ENCODE data around the gene SOX14. TPM values are rescaled to one million over a fixed set of nuclear protein-coding genes. Genes with fewer than 3 reads are reported as not detected.

SOX14 gene
- total RNA-seq = not detected

GRCh38 chr3:137764001-137764433 lies at the start of gene SOX14:
SOX14 (plus strand) TSS chr3:137764315; CDS start chr3:137764785, 470 bp downstream.
- in situ Hi-C loops (cut with MboI; ENCODE audit: low sequenced_read_pairs in 4 of 4) (no loop called here), intact Hi-C loops (cut with DNase I; ENCODE audit: low total_unique reads) (no loop called here)
- no peak for TF ChIP-seq POLR2A (IDR thresholded peaks at IDR 0.05)
- no peak for TF ChIP-seq CTCF (IDR thresholded peaks at IDR 0.05 in 4 of 5, conservative IDR thresholded peaks at IDR 0.05 in 1 of 5)
- DNase-seq (no peak), ATAC-seq (no peak)
- Histone ChIP-seq H3K27ac (no peak within 1 kb of the TSS), H3K4me1 (peaks cover 3 to 25% of the 10 kb centered on the region in 2 donors), H3K27me3 (peaks cover 85 to 91% (median 90%) of the 10 kb centered on the region in 3 donors), H3K4me3 (peak within 1 kb of the TSS in 3 of 4 donors; percentile 23 to 38 (median 26)), H3K9me3 (no peaks in the 10 kb centered on the region), H3K36me3 (no peaks in the 10 kb centered on the region)

- DNase-seq (no peak), ATAC-seq (no peak)
- Histone ChIP-seq H3K36me3 (no peaks in the 10 kb centered on the region), H3K4me1 (no peaks in the 10 kb centered on the region), H3K4me3 (no peak overlapping the region), H3K27me3 (no peaks in the 10 kb centered on the region), H3K27ac (no peak overlapping the region), H3K9me3 (no peaks in the 10 kb centered on the region)
- no peak for TF ChIP-seq CTCF (IDR thresholded peaks at IDR 0.05 in 4 of 5, conservative IDR thresholded peaks at IDR 0.05 in 1 of 5)
- no peak for TF ChIP-seq POLR2A (IDR thresholded peaks at IDR 0.05)
- in situ Hi-C loops (cut with MboI; ENCODE audit: low sequenced_read_pairs in 4 of 4) (no loop called here), intact Hi-C loops (cut with DNase I; ENCODE audit: low total_unique reads) (no loop called here)
Observed at GRCh38 chr3:137714551-137714950, 49.6 kb upstream of the SOX14 start.

GRCh38 chr3:137724240-137724639 lies 39.9 kb upstream of the SOX14 start:
- intact Hi-C loops (cut with DNase I; ENCODE audit: low total_unique reads) (no loop called here), in situ Hi-C loops (cut with MboI; ENCODE audit: low sequenced_read_pairs in 4 of 4) (no loop called here)
- no peaks in the 10 kb centered on the region for H3K36me3 ChIP-seq
- no peaks in the 10 kb centered on the region for H3K4me1 ChIP-seq
- no peak overlapping the region for H3K4me3 ChIP-seq
- H3K9me3 ChIP-seq = no peaks in the 10 kb centered on the region
- no peak for DNase-seq
- H3K27ac ChIP-seq = no peak overlapping the region
- H3K27me3 ChIP-seq = no peaks in the 10 kb centered on the region
- no peak for TF ChIP-seq CTCF (IDR thresholded peaks at IDR 0.05 in 4 of 5, conservative IDR thresholded peaks at IDR 0.05 in 1 of 5)
- no peak for TF ChIP-seq POLR2A (IDR thresholded peaks at IDR 0.05)
- ATAC-seq = no peak

- H3K4me3 ChIP-seq = no peak overlapping the region
- in situ Hi-C loops (cut with MboI; ENCODE audit: low sequenced_read_pairs in 4 of 4) = no loop called here
- no peak overlapping the region for H3K27ac ChIP-seq
Observed at GRCh38 chr3:137737208-137737607, 26.9 kb upstream of the SOX14 start.

More at GRCh38 chr3:137737208-137737607, 26.9 kb upstream of the SOX14 start:
- Histone ChIP-seq H3K4me1 (no peaks in the 10 kb centered on the region), H3K9me3 (no peaks in the 10 kb centered on the region), H3K27me3 (no peaks in the 10 kb centered on the region), H3K36me3 (no peaks in the 10 kb centered on the region)
- intact Hi-C loops (cut with DNase I; ENCODE audit: low total_unique reads) = no loop called here
- no peak for TF ChIP-seq CTCF (IDR thresholded peaks at IDR 0.05 in 4 of 5, conservative IDR thresholded peaks at IDR 0.05 in 1 of 5)
- no peak for TF ChIP-seq POLR2A (IDR thresholded peaks at IDR 0.05)
- ATAC-seq (no peak), DNase-seq (no peak)
